GM18507 (cell line): ENCODE measurements around the gene OMG.
"Not testable (repeated sequence)": the region's sequence is repeated elsewhere in the genome, so short reads cannot be mapped to it uniquely, and the experiment has no call there.

Experiments
- DNase-seq: peaks from one replicate; pipeline ENCODE4 v3.0.0; 2011; ENCODE audit warnings: low read depth; ENCODE audit not compliant: insufficient read length; ENCODE audit errors: extremely low spot score
- FAIRE-seq: peaks from 2 replicates; lab custom pipeline; 2011; peaks lifted over from hg19 to GRCh38; lab: Jason Lieb, UNC

OMG gene

DNA sequence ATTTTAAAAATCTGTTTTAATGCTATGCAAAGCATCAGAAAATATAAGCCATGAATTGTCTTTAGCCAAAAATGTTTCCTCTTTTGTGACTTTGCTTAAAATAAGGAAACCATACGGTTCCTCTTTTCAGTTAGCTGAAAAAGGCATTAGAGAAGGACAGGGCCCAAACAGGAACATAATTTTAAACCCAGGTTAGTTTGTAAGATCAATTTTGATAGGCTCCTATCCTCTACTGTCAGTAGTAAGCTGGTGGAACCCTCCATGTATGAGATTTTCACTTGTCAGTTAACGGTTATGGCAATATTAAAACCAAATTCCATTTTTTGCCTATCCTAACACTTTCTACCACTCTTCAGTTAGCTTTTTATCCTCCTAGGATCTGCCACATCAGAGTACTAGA, 12.5 kb upstream of the OMG start:
- FAIRE-seq (peak; percentile 92), DNase-seq (peak; percentile 26)

DNA sequence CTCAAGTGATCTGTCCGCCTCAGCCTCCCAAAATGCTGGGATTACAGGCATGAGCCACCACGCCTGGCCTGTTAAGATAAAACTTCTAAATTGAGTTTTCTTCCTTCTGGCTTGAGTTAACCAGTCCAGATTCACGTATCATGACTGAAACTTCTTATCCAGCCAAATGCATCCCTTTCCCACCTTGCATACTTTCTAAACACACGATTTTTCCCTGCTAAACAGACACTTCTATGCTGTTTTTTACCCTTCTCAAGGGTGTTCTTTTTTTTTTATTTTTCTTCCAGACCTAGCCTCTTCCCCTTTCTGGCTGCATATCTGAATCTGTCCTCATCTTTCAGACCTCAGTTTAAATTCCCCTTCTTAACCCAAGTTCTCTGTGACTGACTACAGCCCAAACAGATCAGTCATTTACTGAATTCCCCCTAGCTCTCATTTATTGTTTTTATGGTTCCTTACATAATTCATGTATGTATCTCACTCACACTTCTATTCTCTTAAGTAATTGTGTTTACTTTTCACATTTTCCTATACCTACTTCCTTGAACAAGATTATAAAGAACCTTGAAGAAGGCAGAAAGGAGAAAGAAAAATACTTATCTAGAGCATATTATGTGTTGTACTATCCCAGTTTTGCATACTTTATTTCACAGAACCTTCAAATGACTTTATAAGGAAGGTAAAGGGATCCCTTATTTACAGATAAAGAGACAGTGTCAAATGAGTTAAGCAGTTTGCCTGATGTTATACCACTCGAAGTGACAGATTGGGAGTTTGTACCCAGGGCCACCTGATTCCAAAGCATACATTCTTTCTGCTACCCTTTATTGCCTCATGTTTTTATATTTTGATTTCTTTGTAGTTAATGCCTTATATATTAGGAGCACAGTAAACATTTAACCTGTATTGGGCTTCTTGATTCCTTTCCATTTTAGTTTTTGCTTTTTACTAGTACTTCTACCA, 11.6 kb upstream of the OMG start:
- DNase-seq (peak; percentile 22), FAIRE-seq (no peak)

DNA sequence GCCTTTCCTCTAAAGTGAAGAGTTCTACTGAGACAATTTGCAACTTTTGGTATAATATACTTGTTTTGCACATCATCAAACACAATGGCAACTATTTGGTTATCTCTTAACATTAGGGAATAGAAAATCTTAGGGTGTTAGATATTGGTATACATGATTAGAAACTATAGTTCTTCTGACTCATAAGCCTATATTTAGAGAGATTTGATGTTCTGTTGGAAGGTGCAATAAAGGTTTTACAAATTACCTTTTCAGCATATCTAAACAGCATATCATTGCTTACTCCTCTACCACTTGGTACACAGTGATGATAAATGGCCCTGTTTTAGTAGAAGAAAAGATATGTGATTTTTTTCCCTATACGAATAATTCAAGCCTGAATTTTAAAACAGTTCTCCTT, 10.6 kb upstream of the OMG start:
- FAIRE-seq = peak; percentile 45

DNA sequence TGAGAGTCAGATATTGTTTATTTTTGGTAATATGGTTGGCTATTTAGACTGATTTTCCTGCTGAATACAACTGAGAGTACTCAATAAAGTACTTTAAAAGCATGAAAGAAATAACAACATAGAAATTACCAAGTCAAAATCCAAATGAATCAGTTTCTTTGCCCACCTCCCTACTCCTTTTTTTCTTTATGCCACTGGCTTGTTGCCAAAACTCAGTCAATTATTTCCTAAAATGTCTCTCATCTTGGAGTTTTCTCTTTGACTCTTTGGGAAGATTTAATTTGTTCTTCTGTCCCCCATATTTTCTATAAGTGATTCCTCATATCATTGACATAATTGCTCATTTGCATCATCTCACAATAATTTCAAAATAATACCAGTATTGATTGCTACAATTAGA, 2.6 kb upstream of the OMG start:
- DNase-seq = no peak
- no peak for FAIRE-seq

More for the DNA sequence above, 10.6 kb upstream of the OMG start:
- no peak for DNase-seq

DNA sequence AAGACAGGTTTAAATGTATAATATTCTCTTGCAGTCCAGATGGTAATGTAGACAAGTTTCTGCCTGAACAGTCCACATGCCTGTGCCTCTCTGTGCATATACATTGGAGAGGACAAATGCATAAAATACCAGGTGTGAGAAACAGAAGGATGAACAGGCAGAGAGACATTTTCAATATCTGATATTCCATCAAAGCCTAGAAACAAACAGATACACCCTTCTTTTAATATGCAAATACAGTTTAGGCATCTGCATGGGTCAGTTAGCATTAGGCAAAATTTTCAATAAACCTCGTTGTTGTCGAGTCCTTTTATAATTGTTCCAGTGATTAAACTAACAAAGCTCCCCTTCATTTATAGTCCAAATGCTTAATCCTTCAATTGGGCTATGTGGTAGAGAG, 897 bp downstream of the OMG start:
- no peak for DNase-seq
- FAIRE-seq = no peak

DNA sequence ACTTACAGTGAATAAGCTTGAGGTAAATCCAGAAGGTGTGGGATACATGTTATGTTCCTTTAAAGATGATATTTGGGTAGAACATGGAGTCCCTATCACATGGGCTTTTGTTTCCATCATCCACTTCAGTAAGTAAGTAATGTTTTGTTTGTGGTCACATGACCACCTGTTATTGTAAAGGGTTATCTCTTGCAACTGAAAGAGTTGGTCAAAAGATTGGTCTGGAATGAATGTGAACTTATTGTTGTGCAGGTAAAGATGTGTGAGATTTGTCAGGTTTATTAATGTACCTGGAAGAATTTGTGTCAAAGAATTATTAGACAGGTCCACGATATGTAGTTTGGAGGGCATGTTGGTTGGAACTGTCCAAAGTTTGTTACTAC, 1.6 kb downstream of the OMG start:
- no peak for FAIRE-seq
- DNase-seq = no peak

DNA sequence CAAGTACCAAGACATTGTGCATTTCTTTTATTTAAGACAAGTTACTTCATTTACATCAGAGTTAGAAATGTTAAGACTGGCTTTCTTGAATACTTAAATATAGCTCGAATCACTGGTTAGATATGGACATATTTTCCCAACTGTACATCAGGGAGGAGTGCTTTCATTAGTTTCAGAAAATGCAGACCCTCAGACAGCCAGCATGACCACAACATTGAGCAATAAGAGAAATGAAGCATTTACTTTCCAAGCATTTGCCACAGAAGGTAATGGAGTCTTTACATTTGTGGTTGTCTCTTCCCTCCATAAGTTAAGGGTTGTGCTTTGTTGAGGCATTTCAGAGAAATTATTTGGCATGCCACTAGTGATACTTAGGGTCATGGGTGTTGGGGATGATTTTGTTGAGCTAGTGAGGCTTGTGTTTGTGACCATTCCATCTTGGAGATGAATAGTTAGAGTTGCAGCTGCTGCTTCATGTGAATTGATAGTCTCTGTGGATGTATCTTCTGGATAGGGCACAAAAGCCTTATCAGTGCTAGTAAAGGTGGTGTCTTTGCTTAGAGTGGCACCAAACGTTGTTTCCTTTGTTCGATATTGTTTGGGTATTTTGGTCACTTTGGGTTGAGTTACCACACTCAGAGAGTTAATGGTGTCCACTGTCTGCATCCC, 2.1 kb downstream of the OMG start:
- FAIRE-seq (no peak), DNase-seq (no peak)

DNA sequence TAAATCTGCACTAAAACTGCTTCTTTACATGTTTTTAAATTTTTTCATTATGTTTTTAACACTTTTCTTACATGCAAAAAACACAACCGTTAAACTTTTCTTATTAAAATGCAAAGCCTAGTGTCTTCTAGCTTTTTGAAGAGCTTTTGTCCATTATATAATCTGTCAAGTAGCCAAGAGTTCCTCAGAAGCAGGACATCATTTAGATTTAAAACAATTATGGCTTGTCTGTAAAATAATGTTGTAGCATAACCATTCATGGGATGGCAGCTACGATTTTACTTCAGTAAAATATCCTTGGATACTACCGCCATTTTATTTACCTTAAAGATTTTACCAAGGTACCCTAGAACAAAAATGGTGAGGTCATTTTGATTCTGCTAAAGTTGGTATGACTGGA, 2.8 kb downstream of the OMG start:
- DNase-seq (no peak), FAIRE-seq (no peak)

DNA sequence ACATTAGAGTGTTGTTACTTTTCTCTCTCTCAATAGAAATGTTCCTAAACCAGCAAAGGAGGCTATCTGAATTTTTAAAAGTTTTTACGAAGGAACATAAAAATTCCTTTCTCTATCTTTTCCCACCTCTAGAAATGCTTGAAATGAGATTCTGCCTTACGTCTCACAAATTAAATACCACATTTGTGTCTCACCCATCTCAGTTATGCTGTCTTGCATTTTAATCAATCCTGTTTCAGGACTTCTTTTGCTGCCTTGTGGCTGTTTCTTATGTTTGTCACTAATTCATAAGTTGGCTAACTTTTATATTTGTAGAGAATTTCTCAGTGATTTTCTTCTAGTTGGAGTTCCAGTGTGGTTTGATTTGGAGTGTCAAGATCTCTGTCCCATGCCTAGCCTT, 3.5 kb downstream of the OMG start:
- FAIRE-seq (no peak), DNase-seq (no peak)

DNA sequence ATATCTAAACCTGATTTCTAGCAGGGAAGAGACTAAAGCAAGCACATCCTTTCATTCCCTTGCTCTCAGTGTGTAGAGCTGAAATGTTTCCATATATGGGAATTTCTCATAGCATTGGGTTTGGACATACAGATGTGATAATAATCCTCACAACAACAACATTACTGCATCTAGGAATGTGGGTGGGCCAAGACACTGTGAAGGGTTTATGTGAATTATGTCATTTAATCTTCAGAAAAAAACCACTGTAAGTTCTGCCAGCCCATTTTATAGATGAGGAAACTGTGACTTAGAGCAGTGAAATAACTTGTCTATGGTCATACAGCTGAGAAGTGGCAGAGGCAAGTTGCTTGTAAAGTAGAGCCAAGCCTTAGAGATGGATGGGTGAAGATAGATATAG, 5.2 kb downstream of the OMG start:
- no peak for FAIRE-seq

DNA sequence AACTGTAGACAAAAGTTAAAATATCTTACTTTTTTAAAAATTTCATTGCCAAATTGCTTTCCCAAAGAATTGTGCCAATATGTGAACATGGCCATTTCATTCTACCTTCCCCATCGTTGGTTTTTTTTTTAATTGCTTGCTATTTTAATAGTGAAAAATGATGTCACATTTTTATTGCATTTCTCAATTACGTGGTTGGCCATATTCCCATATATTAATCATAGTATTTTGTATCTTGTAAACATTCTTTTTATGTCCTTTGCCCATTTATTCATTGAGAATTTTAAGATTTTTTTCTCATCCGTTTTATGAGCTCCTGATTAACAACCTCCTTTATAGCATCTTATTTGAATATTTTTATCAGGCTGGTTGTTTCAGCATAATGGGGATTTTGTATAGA, 7.2 kb downstream of the OMG start:
- FAIRE-seq = no peak
- no peak for DNase-seq

More for the DNA sequence above, 5.2 kb downstream of the OMG start:
- no peak for DNase-seq

DNA sequence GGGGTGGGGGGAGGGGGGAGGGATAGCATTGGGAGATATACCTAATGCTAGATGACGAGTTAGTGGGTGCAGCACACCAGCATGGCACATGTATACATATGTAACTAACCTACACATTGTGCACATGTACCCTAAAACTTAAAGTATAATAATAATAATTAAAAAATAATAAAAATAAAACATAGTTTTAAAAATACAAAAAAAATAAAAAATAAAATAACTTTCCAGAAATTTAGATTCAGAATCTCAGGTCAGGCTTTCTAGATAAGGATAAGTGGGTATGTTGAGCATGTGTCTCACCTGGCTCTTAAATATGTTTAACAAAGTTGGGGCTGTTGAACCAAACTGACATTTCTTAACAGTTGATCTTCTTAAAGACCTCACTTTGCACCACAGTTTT, 9.1 kb downstream of the OMG start:
- FAIRE-seq, DNase-seq: not testable (repeated sequence)

DNA sequence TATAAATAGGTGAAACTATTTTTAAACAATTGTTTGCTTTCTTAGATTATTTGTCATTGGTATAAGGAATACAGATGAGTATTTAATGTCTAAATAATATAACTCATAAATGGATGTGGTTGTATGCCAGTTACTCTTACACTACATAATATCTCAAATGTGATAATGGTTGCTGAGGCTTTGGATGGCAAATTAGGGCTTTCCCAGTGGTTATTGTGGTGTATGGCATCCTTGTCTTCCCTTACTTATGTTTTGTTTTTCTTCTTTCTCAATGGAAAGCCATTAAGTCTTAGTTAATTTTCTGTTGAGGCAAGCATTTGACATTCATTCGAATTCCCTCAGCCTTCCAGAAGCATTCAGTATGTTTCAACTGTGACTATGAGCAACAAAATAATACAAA, 10.5 kb downstream of the OMG start:
- FAIRE-seq (no peak), DNase-seq (no peak)

DNA sequence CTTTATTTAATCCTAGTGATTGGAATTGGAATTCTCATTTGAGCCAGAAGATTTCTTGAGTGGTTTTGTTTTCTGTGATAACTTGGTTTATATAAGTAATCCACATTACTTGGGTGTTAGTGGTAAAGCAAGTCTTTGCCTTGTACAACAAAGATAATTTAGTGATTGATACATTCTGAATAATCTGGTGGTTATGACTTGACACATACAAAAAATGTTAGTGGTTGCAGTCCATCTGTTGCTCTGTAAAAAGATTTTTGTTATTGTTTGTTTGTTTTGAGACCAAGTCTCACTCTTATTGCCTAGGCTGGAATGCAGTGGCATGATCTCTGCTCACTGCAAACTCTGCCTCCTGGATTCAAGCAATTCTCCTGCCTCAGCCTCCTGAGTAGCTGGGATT, 13.2 kb downstream of the OMG start:
- no peak for FAIRE-seq

DNA sequence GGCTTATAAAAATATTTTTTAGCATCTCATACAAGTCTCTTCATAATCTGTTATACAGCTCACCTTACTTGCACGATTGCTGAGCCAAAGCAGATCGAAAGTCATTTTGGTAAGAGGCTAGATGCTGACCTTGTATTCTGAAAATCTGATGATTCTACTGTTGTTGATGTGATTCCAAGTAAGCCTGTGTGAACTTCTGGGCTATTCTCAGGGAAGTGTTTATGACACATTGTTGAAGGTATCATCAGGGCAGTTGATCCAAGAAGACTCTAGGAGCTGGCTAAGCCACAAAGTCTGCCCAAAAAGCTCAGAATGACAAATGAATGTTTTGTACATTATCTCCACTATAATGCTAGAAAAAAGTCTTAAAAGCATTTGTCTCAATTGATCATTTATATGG, 16.0 kb downstream of the OMG start:
- FAIRE-seq (no peak), DNase-seq (no peak)

More for the DNA sequence above, 13.2 kb downstream of the OMG start:
- DNase-seq = no peak

DNA sequence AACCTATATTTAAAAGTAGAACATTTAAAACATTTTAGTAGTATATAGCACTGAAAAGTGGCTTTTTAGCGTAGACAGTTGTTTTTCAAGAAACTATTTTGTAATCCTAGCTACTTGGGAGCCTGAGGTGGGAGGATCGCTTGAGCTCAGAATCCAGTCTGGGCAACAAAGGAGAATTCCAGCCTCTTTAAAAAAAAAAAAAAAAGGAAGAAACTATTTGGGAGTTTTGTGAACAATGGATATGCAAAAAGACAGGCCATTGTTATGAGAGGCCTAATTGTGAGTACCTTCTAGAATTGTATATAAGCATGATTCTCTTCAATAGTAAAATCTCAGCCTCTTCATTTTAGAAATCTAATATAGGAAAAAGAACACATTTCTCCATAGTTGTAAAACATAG, 17.6 kb downstream of the OMG start:
- FAIRE-seq = no peak
- no peak for DNase-seq

DNA sequence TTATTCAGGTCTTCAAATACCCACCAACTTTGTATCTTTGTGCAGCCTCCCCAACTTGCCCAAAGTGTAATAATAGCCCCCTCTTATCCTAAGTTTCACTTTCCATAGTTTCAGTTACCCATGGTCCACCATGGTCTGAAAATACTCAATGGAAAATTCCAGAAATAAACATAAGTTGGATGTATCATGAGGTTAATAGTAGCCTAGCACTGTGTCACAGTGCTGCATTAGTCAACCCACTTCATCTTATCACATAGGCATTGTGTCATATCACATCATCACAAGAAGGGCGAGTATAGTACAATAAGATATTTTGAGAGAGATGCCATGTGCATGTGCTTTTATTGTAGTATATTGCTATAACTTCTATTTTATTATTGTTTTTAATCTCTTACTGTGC, 21.9 kb downstream of the OMG start:
- FAIRE-seq (no peak), DNase-seq (no peak)

DNA sequence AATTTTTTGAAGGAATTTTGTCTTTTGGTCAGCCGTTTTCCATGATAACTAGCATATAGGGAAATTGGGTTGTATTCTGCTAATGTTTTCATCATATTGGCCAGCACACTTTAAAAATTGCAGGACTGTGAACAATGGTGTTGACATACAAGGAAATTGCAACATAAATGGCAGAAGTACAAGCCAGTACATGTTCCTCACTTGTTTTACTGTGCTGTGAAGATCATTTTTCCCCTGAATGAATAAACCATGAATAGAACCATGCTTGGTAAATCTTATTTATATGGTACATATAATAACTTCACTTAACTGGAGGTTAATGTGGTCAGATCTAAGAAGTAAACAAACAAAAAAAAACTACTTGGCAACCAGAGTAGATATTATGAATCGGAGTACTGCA, 22.8 kb downstream of the OMG start:
- FAIRE-seq = no peak

DNA sequence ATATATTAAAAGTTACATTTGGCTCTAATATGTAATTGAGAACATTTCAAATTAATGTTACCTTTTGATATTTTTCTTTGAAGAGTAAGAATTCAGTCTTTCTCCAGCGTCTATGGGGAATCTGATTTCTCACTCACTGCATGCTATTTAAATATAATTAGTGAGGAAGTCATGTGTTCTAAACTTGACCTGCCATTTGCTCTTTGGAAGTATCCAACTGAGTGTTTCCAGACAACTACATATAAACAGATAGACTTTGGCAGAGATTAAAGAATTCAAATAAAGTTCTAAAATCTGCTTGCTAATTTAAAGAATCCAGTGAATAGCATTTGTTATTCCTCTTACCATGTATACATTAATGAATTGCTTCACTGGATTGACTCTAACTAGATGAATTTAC, 23.5 kb downstream of the OMG start:
- DNase-seq (no peak), FAIRE-seq (no peak)

More for the DNA sequence above, 22.8 kb downstream of the OMG start:
- no peak for DNase-seq

DNA sequence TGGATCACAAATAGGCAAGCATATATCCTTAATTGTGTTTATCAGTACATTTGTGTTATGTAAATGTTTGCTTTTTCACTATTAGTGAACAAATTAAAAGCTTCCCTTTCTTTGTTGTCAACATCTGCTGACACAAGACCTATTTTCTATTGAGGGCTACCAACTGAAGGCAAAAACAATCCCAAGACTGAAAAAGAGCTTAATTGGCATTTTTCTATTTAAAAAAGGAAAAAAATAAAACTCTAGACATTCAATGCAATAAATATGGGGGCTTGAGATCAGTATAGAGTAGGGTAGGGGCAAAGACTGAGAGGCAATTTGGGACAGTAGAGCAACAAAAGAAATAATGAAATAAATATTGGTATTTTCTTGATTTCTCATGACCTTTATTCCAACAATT, 24.2 kb downstream of the OMG start:
- no peak for FAIRE-seq
- no peak for DNase-seq

DNA sequence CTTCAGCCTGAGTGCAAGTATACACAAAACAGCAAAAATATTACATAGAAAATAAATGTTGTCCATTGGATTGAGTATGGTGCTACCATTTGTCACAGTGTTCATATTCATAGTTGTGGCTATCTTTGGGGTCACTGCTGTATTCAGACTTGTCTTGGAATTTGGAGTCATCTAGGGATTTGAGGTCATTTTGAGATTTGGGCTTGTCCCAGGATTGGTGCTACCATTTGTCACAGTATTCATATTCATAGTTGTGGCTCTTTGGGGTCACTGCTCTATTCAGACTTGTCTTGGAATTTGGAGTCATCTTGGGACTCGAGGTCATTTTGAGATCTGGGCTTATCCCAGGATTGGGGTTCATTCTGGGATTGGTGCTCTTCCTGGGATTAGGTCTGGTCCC, 24.8 kb downstream of the OMG start:
- FAIRE-seq = no peak
- no peak for DNase-seq
